HG03378 (cell line): Measurements from ENCODE around the gene SSBP2.
"Not testable (repeated sequence)": the region's sequence is repeated elsewhere in the genome, so short reads cannot be mapped to it uniquely, and the experiment has no call there.

ENCODE experiments used
- ATAC-seq: cut with Tn5 transposase; IDR thresholded peaks from one replicate; pipeline ENCODE4 v1.9.1; 2021; ENCODE audit warnings: mild to moderate bottlenecking, moderate library complexity; ENCODE audit not compliant: unreplicated experiment

The SSBP2 gene

DNA sequence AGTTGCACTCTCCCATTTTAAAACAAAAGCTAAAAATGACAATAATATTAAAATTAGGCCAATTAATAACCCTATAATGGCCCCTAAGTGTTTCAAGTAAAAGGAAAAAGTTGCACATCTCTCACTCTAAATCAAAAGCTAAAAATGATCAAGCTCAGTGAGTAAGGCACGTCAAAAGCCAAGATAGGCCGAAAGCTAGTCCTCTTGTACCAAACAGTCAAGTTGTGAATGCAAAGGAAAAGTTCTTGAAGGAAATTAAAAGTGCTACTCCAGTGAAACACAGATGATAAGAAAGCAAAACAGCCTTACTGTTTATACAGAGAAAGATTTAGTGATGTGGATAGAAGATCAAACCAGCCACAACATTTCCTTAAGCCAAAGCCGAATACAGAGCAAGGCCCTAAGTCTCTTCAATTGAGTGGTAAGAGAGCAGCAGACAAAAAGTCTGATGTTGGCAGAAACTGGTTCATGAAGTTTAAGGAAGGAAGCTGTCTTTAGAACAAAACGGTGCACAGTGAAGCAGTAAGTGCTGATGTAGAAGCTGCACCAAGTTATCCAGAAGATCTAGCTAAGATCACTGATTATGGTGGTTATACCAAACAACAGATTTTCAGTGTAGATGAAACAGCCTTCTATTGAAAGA is 212.9 kb downstream of the SSBP2 start:
- ATAC-seq = no peak

DNA sequence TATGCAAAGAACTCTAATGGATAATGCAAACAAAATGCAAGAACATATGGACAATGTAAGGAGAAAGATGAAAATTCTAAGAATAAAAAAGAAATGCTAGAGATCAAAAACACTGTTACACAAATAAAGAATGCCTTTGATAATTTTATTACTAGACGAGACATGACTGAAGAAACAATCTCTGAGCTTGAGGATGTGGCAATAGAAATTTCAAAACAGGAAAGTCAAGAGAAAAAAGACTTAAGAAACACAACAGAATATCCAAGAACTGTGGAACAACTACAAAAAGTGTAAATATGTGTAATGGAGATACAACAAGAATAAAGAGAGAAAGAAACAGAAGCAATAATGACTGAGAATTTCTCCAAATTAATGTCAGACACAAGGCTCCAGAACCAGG is 216.5 kb downstream of the SSBP2 start:
- ATAC-seq = no peak

GRCh38 chr5:81533629-81534405 is 217.1 kb downstream of the SSBP2 start:
- peak; percentile 55 for ATAC-seq

DNA sequence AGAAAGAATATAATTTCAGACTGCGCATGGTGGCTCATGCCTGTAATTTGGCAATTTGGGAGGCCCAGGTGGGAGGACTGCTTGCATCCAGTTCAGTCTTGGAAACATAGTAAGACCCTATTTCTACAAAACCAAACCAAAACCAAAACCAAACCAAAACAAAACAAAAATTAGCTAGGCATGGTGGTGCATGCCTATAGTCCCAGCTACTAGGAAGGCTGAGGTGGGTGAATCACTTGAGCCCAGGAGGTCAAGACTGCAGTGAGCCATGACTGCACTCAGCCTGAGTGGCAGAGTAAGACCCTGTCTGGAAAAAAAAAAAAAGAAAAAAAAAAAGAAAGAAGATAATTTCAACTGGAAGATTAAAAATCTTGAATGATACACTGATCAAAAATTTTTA is 220.0 kb downstream of the SSBP2 start:
- ATAC-seq = no peak

GRCh38 chr5:81525690-81526089 is 225.2 kb downstream of the SSBP2 start:
- no peak for ATAC-seq

- ATAC-seq = no peak
Observed at GRCh38 chr5:81524015-81524414, 226.9 kb downstream of the SSBP2 start.

DNA sequence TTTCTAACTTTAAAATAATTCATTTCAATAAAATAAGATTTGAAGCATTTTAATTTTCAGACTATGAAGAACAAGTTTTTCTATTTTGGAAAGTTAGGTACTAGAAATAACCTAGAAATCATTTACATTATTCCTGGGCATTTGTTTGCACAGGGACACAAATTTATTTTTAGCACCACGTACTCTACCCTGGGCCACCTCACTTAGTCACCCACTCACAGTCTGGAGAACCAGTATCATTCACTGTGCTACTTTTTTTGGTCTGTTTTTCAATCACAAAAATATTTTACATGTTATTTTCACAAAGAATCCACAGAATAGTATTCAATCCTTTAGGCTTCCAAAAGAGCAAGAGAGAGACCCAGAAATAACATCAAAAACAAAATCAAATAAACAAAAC is 228.3 kb downstream of the SSBP2 start:
- ATAC-seq = no peak

DNA sequence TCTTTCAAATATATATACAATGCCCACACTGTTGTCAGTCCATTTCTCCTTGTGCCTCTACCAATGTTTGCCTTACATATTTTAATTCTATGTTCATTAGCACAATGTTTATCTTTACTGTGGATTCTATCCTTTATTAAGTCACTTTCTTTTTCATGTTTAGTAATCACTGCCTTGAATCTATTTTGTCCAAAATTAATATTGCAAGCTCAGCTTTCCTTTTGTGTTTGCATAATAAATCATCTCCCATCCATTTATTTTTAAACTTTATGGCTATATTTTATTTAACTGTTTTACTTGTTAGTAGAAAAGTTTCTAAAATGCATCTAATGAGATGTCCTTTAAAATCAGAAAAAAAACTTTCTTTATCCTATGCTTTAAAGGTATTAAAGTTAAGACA is 230.1 kb downstream of the SSBP2 start:
- no peak for ATAC-seq

DNA sequence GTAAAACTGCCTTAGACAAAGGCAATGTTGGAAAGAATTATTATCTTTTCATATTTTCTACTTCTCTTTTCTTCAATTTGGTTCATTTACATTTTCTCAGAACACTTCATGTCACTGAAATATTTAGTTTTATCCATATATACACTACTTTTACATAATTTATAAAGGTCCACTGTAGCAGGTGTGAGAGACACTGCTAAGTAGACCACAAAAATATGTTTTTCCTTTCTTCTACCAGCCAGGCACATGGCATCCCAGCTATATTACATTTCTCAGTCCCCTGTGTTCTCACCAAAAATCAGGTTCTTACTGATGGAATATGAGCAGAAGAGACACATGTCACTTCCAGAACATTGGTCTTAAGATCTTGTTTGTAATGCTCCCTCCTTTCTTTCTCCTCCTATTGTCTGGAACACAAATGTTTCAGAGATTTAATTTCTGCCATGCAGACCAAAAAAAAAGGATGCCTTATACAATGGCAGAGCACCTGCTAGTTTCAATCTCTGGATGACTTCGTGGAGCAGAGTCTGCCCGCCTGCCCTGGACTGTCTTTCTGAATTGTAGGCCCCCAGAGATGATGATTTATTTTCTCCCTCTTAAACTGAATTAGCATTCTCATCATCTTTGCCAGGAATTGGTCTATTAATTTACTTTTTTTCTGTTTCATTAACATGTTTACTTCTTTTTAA is 231.5 kb downstream of the SSBP2 start:
- no peak for ATAC-seq

- no peak for ATAC-seq
Observed at GRCh38 chr5:81517462-81517861, 233.4 kb downstream of the SSBP2 start.

GRCh38 chr5:81516091-81516490 is 234.8 kb downstream of the SSBP2 start:
- ATAC-seq = no peak

GRCh38 chr5:81513982-81514381 is 236.9 kb downstream of the SSBP2 start:
- no peak for ATAC-seq

GRCh38 chr5:81513473-81513872 is 237.4 kb downstream of the SSBP2 start:
- ATAC-seq = no peak

DNA sequence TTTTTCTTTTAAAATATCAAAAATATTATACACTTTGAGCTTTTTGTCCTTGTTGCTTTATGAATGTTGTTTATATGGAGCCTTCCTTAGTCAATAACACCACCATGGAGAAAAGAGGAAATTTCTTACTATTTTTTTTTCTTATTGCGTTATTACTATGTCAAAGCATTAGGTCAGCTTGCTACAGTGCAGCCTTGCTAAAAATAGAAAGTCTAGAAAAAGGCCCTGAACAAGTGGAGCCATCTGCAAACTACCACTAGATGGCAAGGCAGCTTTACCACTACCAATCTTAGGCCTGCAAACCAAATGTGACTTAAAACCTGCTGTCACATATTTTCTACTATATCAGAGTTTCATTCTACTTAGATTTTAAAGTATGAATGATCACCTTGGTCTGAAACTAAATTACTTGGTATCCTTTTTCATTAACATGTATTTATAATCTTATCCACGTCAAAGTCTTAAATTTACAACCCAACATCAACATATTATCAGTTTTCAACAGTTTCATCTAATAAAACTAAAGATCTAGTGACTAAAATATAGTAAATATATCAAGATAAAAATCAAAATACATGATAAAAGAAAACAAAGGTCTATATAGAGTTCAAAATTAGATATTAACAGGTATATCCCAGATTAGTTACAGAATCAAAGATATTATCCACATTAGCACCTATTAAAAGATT is 243.9 kb downstream of the SSBP2 start:
- ATAC-seq = peak; percentile 99

GRCh38 chr5:81506378-81506777 is 244.5 kb downstream of the SSBP2 start:
- ATAC-seq = no peak

- no peak for ATAC-seq
Observed at GRCh38 chr5:81505672-81506071, 245.2 kb downstream of the SSBP2 start.

- not testable (repeated sequence) for ATAC-seq
Observed at GRCh38 chr5:81503602-81504001, 247.3 kb downstream of the SSBP2 start.

DNA sequence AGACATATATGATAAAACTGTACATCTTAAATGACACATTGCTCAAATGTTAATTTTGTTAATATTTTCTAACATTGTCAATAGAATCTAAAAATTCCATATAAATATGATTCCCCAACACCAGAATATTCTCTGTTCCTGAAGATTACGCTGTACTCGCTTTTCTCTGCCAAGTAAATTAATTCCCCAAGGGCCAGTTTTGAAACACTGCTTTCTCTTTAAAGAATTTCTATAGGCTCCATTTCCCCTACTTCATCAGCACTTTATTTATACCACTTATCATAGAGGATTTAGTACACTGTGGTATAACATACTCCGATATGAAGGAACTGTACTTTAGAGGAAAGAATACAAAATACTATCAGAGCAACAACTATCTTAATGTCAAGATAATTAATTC is 255.6 kb downstream of the SSBP2 start:
- no peak for ATAC-seq

GRCh38 chr5:81488862-81489261 is 262.0 kb downstream of the SSBP2 start:
- no peak for ATAC-seq

- ATAC-seq = no peak
Observed at GRCh38 chr5:81486711-81487110, 264.2 kb downstream of the SSBP2 start.

DNA sequence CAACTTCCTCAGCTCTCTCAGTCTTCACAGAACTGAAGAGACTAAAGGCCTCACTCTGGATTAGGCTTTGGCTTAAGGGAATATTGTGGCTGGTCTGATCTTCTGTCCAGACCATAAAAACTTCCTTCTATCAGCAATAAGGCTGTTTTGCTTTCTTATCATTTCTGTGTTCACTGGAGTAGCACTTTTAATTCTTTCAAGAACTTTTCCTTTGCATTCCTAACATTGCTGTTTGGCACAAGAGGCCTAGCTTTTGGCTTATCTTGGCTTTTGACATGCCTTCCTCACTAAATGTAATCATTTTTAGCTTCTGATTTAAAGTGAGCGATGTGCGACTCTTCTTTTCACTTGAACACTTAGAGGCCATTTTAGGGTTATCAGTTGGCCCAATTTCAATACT is 268.3 kb downstream of the SSBP2 start:
- no peak for ATAC-seq
